ENCODE measurements around the gene ALKBH1. TPM values are rescaled to one million over a fixed set of nuclear protein-coding genes. Genes with fewer than 3 reads are reported as not detected.

The ALKBH1 gene
- total RNA-seq, 1 experiment from 2014 or later, result 25.0 TPM

DNA sequence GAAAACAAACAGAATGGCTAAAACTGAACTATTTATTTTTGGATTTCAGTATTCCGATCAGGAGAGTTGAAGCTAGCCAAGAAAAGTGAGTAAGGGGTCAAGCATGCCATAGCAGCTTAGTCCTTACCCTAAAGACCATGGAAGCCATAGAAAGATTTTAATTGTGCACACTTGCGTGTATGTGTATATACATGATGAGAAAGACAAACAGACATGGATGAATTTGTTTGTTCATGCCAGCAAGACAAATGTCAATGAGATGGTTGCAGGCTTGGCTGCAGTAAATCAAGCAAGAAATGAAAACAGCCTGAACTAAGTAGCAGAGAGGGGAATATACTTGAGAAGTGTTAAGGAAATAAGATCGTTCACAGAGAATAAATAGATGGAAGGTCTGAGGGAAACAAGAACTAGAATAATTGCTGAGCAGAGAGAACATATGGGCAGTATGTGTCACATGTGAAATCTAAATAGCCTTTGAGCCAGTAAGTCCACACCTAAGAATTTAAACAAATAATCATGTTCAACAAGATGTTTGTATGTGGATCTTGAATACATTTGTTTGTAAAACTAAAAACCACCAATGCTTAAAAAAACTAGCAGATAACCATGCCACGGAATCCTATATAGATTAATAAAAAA, 38.4 kb upstream of the ALKBH1 start:
- H3K27me3 ChIP-seq (ENCODE audit: insufficient read depth, low read depth), result no peaks in the 10 kb centered on the region

DNA sequence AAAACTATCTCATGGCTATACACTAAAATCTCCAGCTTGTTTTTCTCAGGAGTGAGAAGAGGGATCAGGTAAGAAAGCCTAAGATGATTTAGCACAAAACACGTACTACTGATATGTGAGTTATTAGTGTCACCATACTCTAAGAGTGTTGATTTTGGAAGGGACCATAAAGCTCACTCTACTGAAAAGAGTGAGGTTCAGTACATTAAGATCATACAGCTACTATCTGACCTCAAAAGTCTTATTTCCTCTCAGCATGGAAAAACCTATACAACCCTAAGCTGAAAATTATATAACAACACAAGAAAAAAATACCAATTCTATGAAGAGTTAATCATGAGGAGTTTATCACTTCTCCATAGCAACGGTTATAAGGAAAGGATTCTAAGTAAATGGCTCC, 33.6 kb upstream of the ALKBH1 start:
- BruUV-seq (replicated peaks), result no TSS peak
- no peak for DNase-seq
- POLR2A ChIA-PET (ENCODE audit: unreplicated experiment), result interaction anchor here (0.6 to 1.0 kb wide), 2 partner anchors 8 to 16 kb away, joined by 4 to 6 read pairs; no protein-coding TSS in a partner anchor
- no peaks in the 10 kb centered on the region for H3K9me2 ChIP-seq (ENCODE audit: insufficient read depth)
- H3K4me1 ChIP-seq (replicated peaks; ENCODE audit: insufficient read depth), result no peaks in the 10 kb centered on the region
- peaks cover 15% of the 10 kb centered on the region; the same call in 1 of the 2 replicates for H3F3A ChIP-seq (ENCODE audit: insufficient read depth, low read depth)
- no peak overlapping the region for H2AFZ ChIP-seq
- CTCF ChIA-PET, result no interaction called here
- peaks cover 51% of the 10 kb centered on the region for H4K20me1 ChIP-seq (ENCODE audit: insufficient read depth)
- no peak overlapping the region for H3K4me2 ChIP-seq
- H3K27me3 ChIP-seq (ENCODE audit: insufficient read depth, low read depth), result no peaks in the 10 kb centered on the region
- H3K27ac ChIP-seq, result no peak overlapping the region
- intact Hi-C loops (cut with micrococcal nuclease; ENCODE audit: unreplicated experiment), result no loop called here
- TF ChIP-seq, protein P1, sequence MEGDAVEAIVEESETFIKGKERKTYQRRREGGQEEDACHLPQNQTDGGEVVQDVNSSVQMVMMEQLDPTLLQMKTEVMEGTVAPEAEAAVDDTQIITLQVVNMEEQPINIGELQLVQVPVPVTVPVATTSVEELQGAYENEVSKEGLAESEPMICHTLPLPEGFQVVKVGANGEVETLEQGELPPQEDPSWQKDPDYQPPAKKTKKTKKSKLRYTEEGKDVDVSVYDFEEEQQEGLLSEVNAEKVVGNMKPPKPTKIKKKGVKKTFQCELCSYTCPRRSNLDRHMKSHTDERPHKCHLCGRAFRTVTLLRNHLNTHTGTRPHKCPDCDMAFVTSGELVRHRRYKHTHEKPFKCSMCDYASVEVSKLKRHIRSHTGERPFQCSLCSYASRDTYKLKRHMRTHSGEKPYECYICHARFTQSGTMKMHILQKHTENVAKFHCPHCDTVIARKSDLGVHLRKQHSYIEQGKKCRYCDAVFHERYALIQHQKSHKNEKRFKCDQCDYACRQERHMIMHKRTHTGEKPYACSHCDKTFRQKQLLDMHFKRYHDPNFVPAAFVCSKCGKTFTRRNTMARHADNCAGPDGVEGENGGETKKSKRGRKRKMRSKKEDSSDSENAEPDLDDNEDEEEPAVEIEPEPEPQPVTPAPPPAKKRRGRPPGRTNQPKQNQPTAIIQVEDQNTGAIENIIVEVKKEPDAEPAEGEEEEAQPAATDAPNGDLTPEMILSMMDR (conservative IDR thresholded peaks at IDR 0.05), result no peak
- TF ChIP-seq EZH2 (IDR thresholded peaks at IDR 0.05; ENCODE audit: low read depth), result no peak
- H3K4me3 ChIP-seq, result no peak overlapping the region
- peaks cover 55% of the 10 kb centered on the region for H3K36me3 ChIP-seq (ENCODE audit: low read depth)
- H3K9me3 ChIP-seq (ENCODE audit: insufficient read depth, low read depth), result no peaks in the 10 kb centered on the region
- peaks cover 37% of the 10 kb centered on the region for H3K79me2 ChIP-seq (ENCODE audit: low read depth)

More for the DNA sequence above, 38.4 kb upstream of the ALKBH1 start:
- intact Hi-C loops (cut with micrococcal nuclease; ENCODE audit: unreplicated experiment), result no loop called here
- Histone ChIP-seq H3K79me2 (ENCODE audit: low read depth) (peaks cover 27% of the 10 kb centered on the region), H2AFZ (no peak overlapping the region), H3K9me2 (ENCODE audit: insufficient read depth) (no peaks in the 10 kb centered on the region), H4K20me1 (ENCODE audit: insufficient read depth) (peaks cover 52% of the 10 kb centered on the region), H3F3A (ENCODE audit: insufficient read depth, low read depth) (0 out of 2 replicates have a peak, but pooled peaks cover 10% of the 10 kb centered on the region), H3K9me3 (ENCODE audit: insufficient read depth, low read depth) (no peaks in the 10 kb centered on the region), H3K4me1 (replicated peaks; ENCODE audit: insufficient read depth) (no peaks in the 10 kb centered on the region), H3K4me3 (no peak overlapping the region), H3K4me2 (no peak overlapping the region), H3K27ac (no peak overlapping the region), H3K36me3 (ENCODE audit: low read depth) (peaks cover 60% of the 10 kb centered on the region)
- POLR2A ChIA-PET (ENCODE audit: unreplicated experiment), result no interaction called here
- no TSS peak for BruUV-seq (replicated peaks)
- CTCF ChIA-PET, result no interaction called here
- DNase-seq, result no peak
- TF ChIP-seq EZH2 (IDR thresholded peaks at IDR 0.05; ENCODE audit: low read depth), result no peak
- TF ChIP-seq, protein P1 (conservative IDR thresholded peaks at IDR 0.05), result no peak

DNA sequence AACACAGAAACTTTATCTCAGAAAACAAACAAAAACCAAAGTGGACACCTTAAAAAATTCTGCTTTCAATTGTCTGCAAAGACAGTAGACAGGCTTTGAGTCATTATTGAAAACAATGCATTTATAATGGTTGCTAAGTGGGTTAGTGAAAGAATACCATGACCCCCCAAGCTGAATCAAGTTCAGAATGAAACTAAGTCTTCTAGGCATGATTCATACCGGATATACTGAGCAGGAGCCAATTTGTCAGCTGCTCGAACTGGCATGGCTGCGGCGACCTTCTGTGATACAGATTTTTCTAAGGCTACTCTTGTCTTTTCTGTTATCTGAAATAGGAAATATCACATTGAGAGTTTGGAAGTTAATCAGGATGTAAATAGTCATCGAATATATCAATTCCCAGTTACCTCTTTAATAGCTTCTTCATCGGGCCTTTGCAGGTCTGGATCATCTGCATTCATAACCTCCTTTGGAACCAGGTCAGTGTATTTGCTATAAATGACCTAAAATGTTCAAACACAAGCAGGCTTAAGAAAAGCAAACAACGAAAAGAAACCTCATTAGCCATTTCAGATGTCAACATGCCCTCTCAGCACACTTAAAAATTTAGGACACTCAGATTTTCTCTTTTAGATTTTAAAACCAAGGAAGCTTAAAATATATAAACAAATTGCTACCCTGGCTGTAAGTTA, 30.9 kb upstream of the ALKBH1 start:
- Histone ChIP-seq H3K36me3 (ENCODE audit: low read depth) (peaks cover 62% of the 10 kb centered on the region), H3K27ac (no peak overlapping the region), H3K4me2 (no peak overlapping the region), H2AFZ (no peak overlapping the region), H3K79me2 (ENCODE audit: low read depth) (peaks cover 31% of the 10 kb centered on the region), H3K9me3 (ENCODE audit: insufficient read depth, low read depth) (no peaks in the 10 kb centered on the region), H3F3A (ENCODE audit: insufficient read depth, low read depth) (peaks cover 6% of the 10 kb centered on the region; the same call in 1 of the 2 replicates), H4K20me1 (ENCODE audit: insufficient read depth) (peaks cover 34% of the 10 kb centered on the region), H3K4me1 (replicated peaks; ENCODE audit: insufficient read depth) (no peaks in the 10 kb centered on the region), H3K27me3 (ENCODE audit: insufficient read depth, low read depth) (no peaks in the 10 kb centered on the region), H3K9me2 (ENCODE audit: insufficient read depth) (no peaks in the 10 kb centered on the region), H3K4me3 (no peak overlapping the region)
- TF ChIP-seq, protein P1 (conservative IDR thresholded peaks at IDR 0.05), result no peak
- TF ChIP-seq EZH2 (IDR thresholded peaks at IDR 0.05; ENCODE audit: low read depth), result no peak
- BruUV-seq (replicated peaks), result no TSS peak
- intact Hi-C loops (cut with micrococcal nuclease; ENCODE audit: unreplicated experiment), result no loop called here
- no peak for DNase-seq
- POLR2A ChIA-PET (ENCODE audit: unreplicated experiment), result no interaction called here
- CTCF ChIA-PET, result no interaction called here
